Motor neuron (in vitro differentiated cells): Measurements from ENCODE around the gene MED23. TPM values are rescaled to one million over a fixed set of nuclear protein-coding genes. Genes with fewer than 3 reads are reported as not detected.
A peak's percentile ranks its signal among the peaks of the same experiment; 100 is the strongest.

Experiments
- ATAC-seq, 8 experiments: fragments of 200-7000 bp; cut with Tn5 transposase; replicated peaks in 6 of 8; 2 replicates each; pipeline ENCODE4 v1.8.0; 2021; ENCODE audit warnings: mild to moderate bottlenecking in 8 of 8, moderate library complexity in 8 of 8
- H3K27ac ChIP-seq, 2 donors: fragments of 250-450 bp; sonication (Bioruptor Pico); 2 replicates each; pipeline ENCODE4 v1.9.0; 2021; ENCODE audit warnings: antibody characterized with exemption in 2 of 2, mild to moderate bottlenecking in 2 of 2, moderate library complexity in 1 of 2
- H3K4me1 ChIP-seq, 2 donors: fragments of 250-450 bp; sonication (Bioruptor Pico); replicated peaks in 1 of 2; 2 replicates each; pipeline ENCODE4 v1.6.1; 2021; ENCODE audit warnings: antibody characterized with exemption in 2 of 2, mild to moderate bottlenecking in 2 of 2, moderate library complexity in 1 of 2
- H3K4me3 ChIP-seq, 5 donors: fragments of 250-450 bp; sonication (Bioruptor Pico); 2 replicates each; pipeline ENCODE4 v1.9.0; 2021; ENCODE audit warnings: antibody characterized with exemption in 5 of 5, mild to moderate bottlenecking in 5 of 5, moderate library complexity in 4 of 5
- WGBS, 10 experiments: fragments of 450-650 bp; shearing (Covaris generic); methylation state at CpG; one replicate each; pipeline ENCODE4 v1.0.0; 2022; 5-methylcytosine and 5-hydroxymethylcytosine counted together
- in situ Hi-C, 9 experiments: fragments of 400-800 bp; cut with MboI; loops; one replicate each; pipeline ENCODE4 v1.15.0; 2021; ENCODE audit warnings: low sequenced_read_pairs in 9 of 9, low pct_unique_long_range_greater_than_20kb in 2 of 9; ENCODE audit not compliant: unreplicated experiment in 9 of 9
- total RNA-seq, 8 experiments: library from RNA; unstranded; fragments of 300-600 nt; gene quantifications; 2 replicates each; pipeline versions ENCODE4 v1.2.3 to v1.2.4, GENCODE V29; 2022

The MED23 gene
- total RNA-seq, 8 experiments from 2014 or later = 22.7 to 38.4 (median 26.9) TPM

GRCh38 chr6:131651782-131652181 lies 23.7 kb upstream of the MED23 start:
- no peak for ATAC-seq
- H3K4me1 ChIP-seq = no peaks in the 10 kb centered on the region
- H3K27ac ChIP-seq = no peak overlapping the region
- no peak overlapping the region for H3K4me3 ChIP-seq
- in situ Hi-C loops = no loop called here

GRCh38 chr6:131646249-131646670 lies 18.2 kb upstream of the MED23 start:
- no peak for ATAC-seq
- no peak overlapping the region for H3K27ac ChIP-seq
- H3K4me3 ChIP-seq = no peak overlapping the region
- in situ Hi-C loops = no loop called here
- no peaks in the 10 kb centered on the region for H3K4me1 ChIP-seq

GRCh38 chr6:131645846-131646245 lies 17.8 kb upstream of the MED23 start:
- no peak for ATAC-seq
- H3K27ac ChIP-seq = no peak overlapping the region
- WGBS, 10 experiments = 67 to 100% (median 86%) methylated on average over 1 to 2 of the region's 2 CpGs; no CpG with 5 or more reads in 1 of the 10 experiments
- H3K4me3 ChIP-seq = no peak overlapping the region
- in situ Hi-C loops = no loop called here
- no peaks in the 10 kb centered on the region for H3K4me1 ChIP-seq

- ATAC-seq = no peak
- WGBS, 10 experiments = 17 to 100% (median 75%) methylated on average over 1 of the region's 1 CpG; no CpG with 5 or more reads in 1 of the 10 experiments
- no peak overlapping the region for H3K4me3 ChIP-seq
- in situ Hi-C loops = no loop called here
- H3K4me1 ChIP-seq = no peaks in the 10 kb centered on the region
- H3K27ac ChIP-seq = no peak overlapping the region
These were observed 16.9 kb upstream of the MED23 start for GRCh38 chr6:131644921-131645320.

GRCh38 chr6:131643855-131644460 lies 15.9 kb upstream of the MED23 start:
- no peak for ATAC-seq
- Histone ChIP-seq H3K4me3 (no peak overlapping the region), H3K4me1 (no peaks in the 10 kb centered on the region), H3K27ac (no peak overlapping the region)
- 42 to 90% (median 57%) methylated on average over 1 to 2 of the region's 2 CpGs; no CpG with 5 or more reads in 1 of the 10 experiments for WGBS, 10 experiments
- in situ Hi-C loops = no loop called here

- Histone ChIP-seq H3K4me1 (no peaks in the 10 kb centered on the region), H3K27ac (no peak overlapping the region), H3K4me3 (no peak overlapping the region)
- WGBS, 10 experiments = 0 to 69% (median 53%) methylated on average over 1 to 3 of the region's 3 CpGs; no CpG with 5 or more reads in 2 of the 10 experiments
- peak in 5 of 8 experiments; percentile 53 to 96 (median 92) for ATAC-seq
- in situ Hi-C loops = no loop called here
These were observed 15.1 kb upstream of the MED23 start for GRCh38 chr6:131642987-131643611.

- 36 to 100% (median 72%) methylated on average over 1 to 6 of the region's 6 CpGs; no CpG with 5 or more reads in 1 of the 10 experiments for WGBS, 10 experiments
- no peaks in the 10 kb centered on the region for H3K4me1 ChIP-seq
- no peak overlapping the region for H3K4me3 ChIP-seq
- H3K27ac ChIP-seq = no peak overlapping the region
- no peak for ATAC-seq
- in situ Hi-C loops = no loop called here
These were observed 14.5 kb upstream of the MED23 start for GRCh38 chr6:131642565-131642964.

- no peak for ATAC-seq
- in situ Hi-C loops = no loop called here
- Histone ChIP-seq H3K27ac (no peak overlapping the region), H3K4me3 (no peak overlapping the region), H3K4me1 (no peaks in the 10 kb centered on the region)
- 80 to 100% (median 100%) methylated on average over 1 of the region's 1 CpG; no CpG with 5 or more reads in 3 of the 10 experiments for WGBS, 10 experiments
These were observed 13.5 kb upstream of the MED23 start for GRCh38 chr6:131641554-131641953.

- no peak overlapping the region for H3K27ac ChIP-seq
- H3K4me1 ChIP-seq = no peaks in the 10 kb centered on the region
- 68 to 100% (median 88%) methylated on average over 3 of the region's 3 CpGs; no CpG with 5 or more reads in 1 of the 10 experiments for WGBS, 10 experiments
- ATAC-seq = no peak
- no peak overlapping the region for H3K4me3 ChIP-seq
- in situ Hi-C loops = no loop called here
These were observed 12.5 kb upstream of the MED23 start for GRCh38 chr6:131640576-131640975.

GRCh38 chr6:131640100-131640499 lies 12.1 kb upstream of the MED23 start:
- in situ Hi-C loops = no loop called here
- no peak for ATAC-seq
- WGBS, 10 experiments = 4 to 80% (median 56%) methylated on average over 1 to 2 of the region's 2 CpGs; no CpG with 5 or more reads in 1 of the 10 experiments
- Histone ChIP-seq H3K4me1 (no peaks in the 10 kb centered on the region), H3K27ac (no peak overlapping the region), H3K4me3 (no peak overlapping the region)

- Histone ChIP-seq H3K27ac (no peak overlapping the region), H3K4me1 (no peaks in the 10 kb centered on the region), H3K4me3 (no peak overlapping the region)
- in situ Hi-C loops = no loop called here
- WGBS, 10 experiments = 32 to 100% (median 78%) methylated on average over 1 to 2 of the region's 2 CpGs
- no peak for ATAC-seq
These were observed 10.0 kb upstream of the MED23 start for GRCh38 chr6:131638013-131638412.

GRCh38 chr6:131636880-131637792 lies 9.1 kb upstream of the MED23 start, which contains the start of gene ENPP3:
Gene ENPP3 (plus strand): TSS chr6:131637302. CDS start chr6:131637385, 83 bp downstream.
- no peak within 1 kb of the TSS for H3K27ac ChIP-seq
- in situ Hi-C loops = no loop called here
- no peak for ATAC-seq
- H3K4me1 ChIP-seq = no peaks in the 10 kb centered on the region
- WGBS, 10 experiments = 35 to 97% (median 90%) methylated on average over 5 to 10 of the region's 10 CpGs
- H3K4me3 ChIP-seq = no peak within 1 kb of the TSS
